ENCODE measurements around the gene ELOVL1. TPM values are rescaled to one million over a fixed set of nuclear protein-coding genes. Genes with fewer than 3 reads are reported as not detected.

The ELOVL1 gene
- total RNA-seq, 2 donors from 2014 or later, result 24.3 to 41.4 TPM

DNA sequence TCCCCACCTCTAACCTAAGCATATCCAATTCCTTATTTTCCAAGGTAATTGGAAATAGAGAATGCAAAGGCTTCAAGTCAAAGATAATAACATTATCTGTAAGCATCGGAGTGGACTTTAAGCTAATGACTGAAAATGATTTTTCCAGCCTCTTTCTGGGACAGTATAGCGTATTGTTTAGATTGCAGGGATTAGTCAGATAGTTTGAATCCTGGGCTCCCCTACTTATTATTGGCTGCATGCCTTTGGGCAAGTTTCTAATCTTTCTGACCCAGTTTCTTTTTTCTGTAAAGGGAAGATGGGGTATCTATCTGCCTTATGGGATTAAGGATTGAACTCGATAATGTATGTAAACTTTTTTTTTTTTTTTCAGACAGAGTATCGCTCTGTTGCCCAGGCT is 10.6 kb downstream of the ELOVL1 start:
- H3K4me3 ChIP-seq, result no peak overlapping the region
- H3K9me3 ChIP-seq, result no peaks in the 10 kb centered on the region
- TF ChIP-seq, protein P1, sequence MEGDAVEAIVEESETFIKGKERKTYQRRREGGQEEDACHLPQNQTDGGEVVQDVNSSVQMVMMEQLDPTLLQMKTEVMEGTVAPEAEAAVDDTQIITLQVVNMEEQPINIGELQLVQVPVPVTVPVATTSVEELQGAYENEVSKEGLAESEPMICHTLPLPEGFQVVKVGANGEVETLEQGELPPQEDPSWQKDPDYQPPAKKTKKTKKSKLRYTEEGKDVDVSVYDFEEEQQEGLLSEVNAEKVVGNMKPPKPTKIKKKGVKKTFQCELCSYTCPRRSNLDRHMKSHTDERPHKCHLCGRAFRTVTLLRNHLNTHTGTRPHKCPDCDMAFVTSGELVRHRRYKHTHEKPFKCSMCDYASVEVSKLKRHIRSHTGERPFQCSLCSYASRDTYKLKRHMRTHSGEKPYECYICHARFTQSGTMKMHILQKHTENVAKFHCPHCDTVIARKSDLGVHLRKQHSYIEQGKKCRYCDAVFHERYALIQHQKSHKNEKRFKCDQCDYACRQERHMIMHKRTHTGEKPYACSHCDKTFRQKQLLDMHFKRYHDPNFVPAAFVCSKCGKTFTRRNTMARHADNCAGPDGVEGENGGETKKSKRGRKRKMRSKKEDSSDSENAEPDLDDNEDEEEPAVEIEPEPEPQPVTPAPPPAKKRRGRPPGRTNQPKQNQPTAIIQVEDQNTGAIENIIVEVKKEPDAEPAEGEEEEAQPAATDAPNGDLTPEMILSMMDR (IDR thresholded peaks at IDR 0.05), result no peak
- DNase-seq (ENCODE audit: low spot score), result no peak
- H3K27me3 ChIP-seq, result no peaks in the 10 kb centered on the region
- H3K36me3 ChIP-seq, result peaks cover 7% of the 10 kb centered on the region
- H3K27ac ChIP-seq, result peak overlapping the region in 1 of 2 donors; percentile 95
- peaks cover 0 to 14% of the 10 kb centered on the region in 2 donors for H3K4me1 ChIP-seq

DNA sequence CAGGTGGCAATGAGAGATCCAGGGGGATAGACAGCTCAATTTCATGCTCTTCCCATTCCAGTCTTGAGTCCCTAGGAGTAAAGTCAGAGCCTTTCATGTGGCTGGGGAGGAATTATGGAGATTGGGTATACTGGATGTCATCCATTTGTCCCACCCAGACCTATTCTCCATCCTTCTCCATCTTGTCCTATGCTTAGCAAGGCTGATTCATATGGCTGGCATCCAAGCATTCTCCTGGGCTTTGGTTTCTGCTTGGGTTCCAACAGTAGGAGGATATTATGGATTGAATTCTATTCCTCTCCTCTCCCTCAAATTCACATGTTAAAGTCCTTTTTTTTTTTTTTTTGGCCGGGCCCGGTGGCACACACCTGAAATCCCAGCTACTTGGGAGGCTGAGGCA is 12.9 kb downstream of the ELOVL1 start:
- Histone ChIP-seq H3K27ac (no peak overlapping the region), H3K4me1 (peaks cover 0 to 19% of the 10 kb centered on the region in 2 donors), H3K4me3 (no peak overlapping the region), H3K9me3 (no peaks in the 10 kb centered on the region), H3K27me3 (no peaks in the 10 kb centered on the region), H3K36me3 (no peaks in the 10 kb centered on the region)
- DNase-seq (ENCODE audit: low spot score), result no peak
- TF ChIP-seq, protein P1 (IDR thresholded peaks at IDR 0.05), result no peak

- Histone ChIP-seq H3K4me3 (no peak overlapping the region), H3K9me3 (no peaks in the 10 kb centered on the region), H3K27ac (no peak overlapping the region), H3K4me1 (peaks cover 0 to 22% of the 10 kb centered on the region in 2 donors), H3K36me3 (no peaks in the 10 kb centered on the region), H3K27me3 (no peaks in the 10 kb centered on the region)
- TF ChIP-seq, protein P1 (IDR thresholded peaks at IDR 0.05), result no peak
- DNase-seq (ENCODE audit: low spot score), result no peak
Observed at GRCh38 chr1:43354471-43354870, 13.3 kb downstream of the ELOVL1 start.

DNA sequence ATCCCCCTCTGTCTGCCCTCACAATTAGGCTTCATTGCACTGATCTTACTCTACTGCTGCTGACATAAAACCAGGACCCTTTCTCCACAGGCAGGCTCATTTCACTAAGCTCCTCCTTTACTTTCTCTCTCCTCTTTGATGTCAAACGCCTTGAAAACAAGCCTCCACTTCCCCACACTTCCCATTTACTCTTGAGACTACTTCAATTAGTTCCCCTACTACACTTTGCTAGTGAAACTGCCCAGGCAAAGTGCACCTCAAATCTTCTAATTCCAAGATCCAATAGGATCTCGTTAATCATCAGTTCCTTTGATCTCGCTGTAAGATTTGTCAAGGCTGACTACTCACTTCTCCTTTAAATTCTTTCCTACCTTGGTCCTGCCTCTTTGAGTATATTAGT is 14.9 kb downstream of the ELOVL1 start:
- TF ChIP-seq, protein P1 (IDR thresholded peaks at IDR 0.05), result no peak
- no peak for DNase-seq (ENCODE audit: low spot score)
- no peak overlapping the region for H3K27ac ChIP-seq

GRCh38 chr1:43352351-43352705 is 15.5 kb downstream of the ELOVL1 start:
- no peak overlapping the region for H3K27ac ChIP-seq
- no peaks in the 10 kb centered on the region for H3K9me3 ChIP-seq
- H3K36me3 ChIP-seq, result no peaks in the 10 kb centered on the region
- TF ChIP-seq, protein P1 (IDR thresholded peaks at IDR 0.05), result no peak
- H3K4me1 ChIP-seq, result peaks cover 0 to 24% of the 10 kb centered on the region in 2 donors
- H3K4me3 ChIP-seq, result no peak overlapping the region
- DNase-seq (ENCODE audit: low spot score), result no peak
- H3K27me3 ChIP-seq, result no peaks in the 10 kb centered on the region

More for the DNA sequence above, 14.9 kb downstream of the ELOVL1 start:
- Histone ChIP-seq H3K36me3 (no peaks in the 10 kb centered on the region), H3K27me3 (no peaks in the 10 kb centered on the region), H3K4me3 (no peak overlapping the region), H3K9me3 (no peaks in the 10 kb centered on the region), H3K4me1 (peaks cover 0 to 25% of the 10 kb centered on the region in 2 donors)

Data from right atrium auricular region (tissue), 2 donors.